ENCODE data around the gene MEI1. TPM values are rescaled to one million over a fixed set of nuclear protein-coding genes. Genes with fewer than 3 reads are reported as not detected.

Gene MEI1
- total RNA-seq, 1 donor: 0.27 TPM

DNA sequence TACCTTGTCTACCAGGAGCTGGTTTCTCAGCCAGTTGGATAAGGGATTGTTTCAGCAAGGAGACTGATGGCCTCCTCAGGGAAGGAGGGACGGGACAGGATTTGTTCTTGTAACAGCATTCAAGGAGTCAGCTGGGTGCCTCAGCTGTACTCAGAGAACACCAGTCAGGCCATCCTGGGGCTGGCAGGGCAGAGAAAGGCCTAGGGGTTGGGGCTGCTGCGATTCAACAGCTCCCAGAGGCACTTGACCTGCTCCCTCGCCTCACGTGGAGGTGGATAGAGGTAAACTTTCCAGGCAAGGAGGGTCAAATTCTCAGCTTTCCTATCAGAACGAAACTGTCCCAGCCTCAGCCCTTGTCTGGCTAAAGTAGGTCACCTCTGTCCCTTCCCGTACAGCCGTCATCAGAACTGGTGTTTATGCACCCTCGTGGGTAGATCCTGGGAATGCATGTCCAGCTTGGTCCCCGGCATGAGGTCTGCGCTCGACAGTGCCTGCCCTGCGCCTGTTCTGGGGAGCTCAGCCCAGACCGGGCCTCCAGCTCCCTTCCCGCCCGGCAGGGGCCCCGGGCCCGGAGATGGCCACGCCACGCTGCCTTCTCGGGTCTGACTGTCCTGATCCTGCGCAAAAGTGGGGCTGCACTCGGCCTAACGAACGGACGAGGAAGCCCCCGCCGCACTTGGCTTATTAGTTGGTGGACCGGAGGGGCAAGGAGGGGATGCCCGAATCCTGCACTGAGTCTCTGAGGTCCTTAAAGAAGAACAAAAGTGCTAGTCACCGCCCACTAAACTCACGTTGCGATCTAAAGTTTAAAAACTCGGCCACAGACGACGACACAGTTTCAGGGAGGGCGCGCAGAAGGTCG, 100.4 kb downstream of the MEI1 start:
- peak overlapping the region; percentile 95 for H3K4me3 ChIP-seq (ENCODE audit: low read depth, low read length)
- TF ChIP-seq CTCF (IDR thresholded peaks at IDR 0.05; ENCODE audit: insufficient read depth, low read length): no peak
- peak; percentile 21 for DNase-seq (ENCODE audit: low read depth)

DNA sequence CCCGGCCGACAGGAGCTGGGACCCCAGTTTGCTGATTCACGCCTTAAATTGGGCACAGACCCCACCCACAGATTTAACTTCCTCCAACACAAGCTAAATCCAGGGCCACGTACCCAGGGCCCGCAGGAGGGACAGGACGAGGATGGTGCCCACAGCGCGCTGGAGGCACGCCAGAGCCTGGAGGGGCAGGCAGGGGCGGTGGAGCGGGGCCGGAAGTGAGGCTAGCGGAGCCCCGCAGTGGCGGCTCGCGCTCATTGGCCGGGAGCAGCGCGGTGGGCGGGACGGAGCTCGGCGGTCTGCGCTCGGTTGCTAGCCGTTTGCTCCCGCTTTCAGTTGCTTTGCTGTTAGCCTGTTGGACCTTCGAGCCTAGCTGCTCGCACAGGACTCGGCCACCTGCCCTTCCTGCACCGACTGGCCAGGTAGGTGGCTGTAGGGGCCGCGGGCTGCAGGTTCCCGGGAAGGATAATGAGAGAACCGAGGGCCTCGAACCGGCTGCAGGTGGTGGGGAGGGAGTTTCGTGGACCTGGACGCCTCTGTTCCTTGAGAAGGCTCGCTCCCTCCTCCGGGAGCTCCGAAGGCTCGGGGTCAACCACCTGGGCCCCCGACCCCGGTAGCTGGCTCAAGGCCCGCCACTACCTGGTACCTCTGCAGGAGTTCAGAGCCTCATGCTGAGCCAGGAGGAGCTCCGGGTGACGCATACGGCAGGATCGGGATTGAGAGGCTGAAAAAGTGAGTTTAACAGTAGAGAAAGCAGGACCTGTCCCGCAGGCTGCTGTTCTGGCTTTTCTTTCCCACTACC, 101.2 kb downstream of the MEI1 start, which contains the start of gene CCDC134:
TSS of gene CCDC134 (plus strand) at position 332 of the 799 bp plus-strand sequence. CDS start 8,212 bp downstream, outside the sequence.
- DNase-seq (ENCODE audit: low read depth): peak; percentile 71
- peak within 1 kb of the TSS; percentile 95 for H3K4me3 ChIP-seq (ENCODE audit: low read depth, low read length)
- no peak for TF ChIP-seq CTCF (IDR thresholded peaks at IDR 0.05; ENCODE audit: insufficient read depth, low read length)

DNA sequence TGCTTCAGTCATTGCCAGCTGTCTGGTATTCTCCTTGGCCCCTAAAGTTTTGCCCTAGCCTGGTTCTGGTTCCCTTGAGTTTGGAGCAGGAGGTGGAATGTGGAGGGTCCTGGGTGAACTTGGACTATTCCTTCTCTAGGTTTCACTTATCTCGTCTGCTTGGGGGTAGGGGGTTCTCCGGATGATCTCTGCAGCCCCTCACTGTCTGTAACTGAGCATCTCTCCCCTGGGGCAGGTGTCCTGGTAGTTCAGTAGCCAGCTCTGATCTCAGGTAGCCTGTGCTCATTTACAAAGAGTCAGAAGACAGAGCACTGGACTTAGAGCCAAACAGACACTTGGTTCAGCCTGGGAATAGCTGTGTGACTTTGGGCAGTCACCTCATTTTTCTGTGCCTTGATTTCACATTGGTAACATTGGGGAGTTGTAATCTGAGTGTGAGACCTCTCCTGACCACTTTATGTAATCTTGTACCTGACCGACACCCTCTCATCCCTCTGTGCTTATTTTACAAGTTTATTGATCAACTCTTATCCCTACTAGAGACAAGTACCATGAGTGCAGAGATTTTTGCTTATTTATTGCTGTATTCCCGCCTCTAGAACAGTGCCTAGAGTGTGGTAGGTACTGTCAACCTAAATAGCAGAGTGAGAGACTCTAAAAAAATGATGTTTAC, 102.0 kb downstream of the MEI1 start:
- TF ChIP-seq CTCF (IDR thresholded peaks at IDR 0.05; ENCODE audit: insufficient read depth, low read length): no peak
- DNase-seq (ENCODE audit: low read depth): no peak
- peak overlapping the region; percentile 95 for H3K4me3 ChIP-seq (ENCODE audit: low read depth, low read length)

DNA sequence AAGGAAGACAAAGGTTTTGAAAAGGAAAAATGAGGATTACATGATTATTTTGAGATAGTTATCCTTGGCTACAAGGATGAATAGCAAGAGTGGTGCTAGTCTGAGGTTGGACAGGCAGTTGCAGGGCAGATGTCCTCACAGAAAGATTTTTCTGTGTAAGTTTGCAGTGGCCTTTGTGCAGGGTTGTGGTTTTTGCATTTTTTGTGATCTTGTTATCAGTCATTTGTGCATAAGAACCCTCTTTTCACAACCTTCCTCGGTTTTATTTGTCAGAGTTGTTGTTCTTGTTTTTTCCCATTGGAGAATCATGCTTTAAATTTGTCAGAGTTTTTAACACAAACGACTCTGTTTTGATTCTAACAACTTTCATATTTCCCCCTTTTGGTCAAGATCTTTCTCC, 102.6 kb downstream of the MEI1 start:
- no peak overlapping the region for H3K4me3 ChIP-seq (ENCODE audit: low read depth, low read length)
- no peak for TF ChIP-seq CTCF (IDR thresholded peaks at IDR 0.05; ENCODE audit: insufficient read depth, low read length)
- DNase-seq (ENCODE audit: low read depth): no peak

DNA sequence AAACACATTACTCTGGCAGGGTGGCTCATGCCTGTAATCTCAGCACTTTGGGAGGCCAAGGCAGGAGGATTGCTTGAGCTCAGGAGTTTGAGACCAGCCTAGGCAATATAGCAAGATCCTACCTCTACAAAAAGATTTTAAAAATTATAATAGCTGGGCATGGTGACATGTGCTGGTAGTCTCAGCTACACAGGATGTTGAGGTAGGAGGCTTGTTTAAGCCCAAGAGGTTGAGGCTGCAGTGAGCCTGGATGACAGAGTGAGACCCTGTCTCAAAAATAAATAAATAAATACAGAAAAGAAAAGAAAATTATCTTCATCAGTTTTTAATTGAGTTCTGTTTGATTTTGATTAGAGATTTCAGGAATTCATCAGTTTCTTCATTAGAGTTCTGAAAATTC, 106.3 kb downstream of the MEI1 start:
- no peak overlapping the region for H3K4me3 ChIP-seq (ENCODE audit: low read depth, low read length)
- no peak for TF ChIP-seq CTCF (IDR thresholded peaks at IDR 0.05; ENCODE audit: insufficient read depth, low read length)
- DNase-seq (ENCODE audit: low read depth): no peak

DNA sequence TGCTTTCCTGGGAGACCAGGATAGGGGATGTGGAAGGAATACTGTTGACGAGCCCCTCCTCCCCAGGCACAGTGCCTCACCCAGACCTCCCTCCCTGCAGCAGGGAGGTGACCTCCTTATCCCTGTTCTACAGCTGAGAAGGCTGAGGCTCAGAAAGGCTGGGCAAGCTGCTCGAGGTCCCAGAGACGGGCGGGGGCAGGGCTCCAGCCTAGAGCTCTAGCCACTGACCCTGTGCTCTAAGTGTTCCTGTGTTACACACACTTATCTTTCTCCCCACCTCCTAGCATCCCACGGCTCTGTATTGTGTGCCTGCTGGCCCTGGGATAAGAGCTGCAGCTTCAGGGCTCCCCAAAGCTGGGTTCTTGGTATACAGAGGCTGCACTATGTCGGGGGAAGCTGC, 109.1 kb downstream of the MEI1 start:
- H3K4me3 ChIP-seq (ENCODE audit: low read depth, low read length): no peak overlapping the region
- DNase-seq (ENCODE audit: low read depth): no peak
- TF ChIP-seq CTCF (IDR thresholded peaks at IDR 0.05; ENCODE audit: insufficient read depth, low read length): no peak
